HCT116 (cell line): ENCODE measurements around the gene UQCRHL. TPM values are rescaled to one million over a fixed set of nuclear protein-coding genes. Genes with fewer than 3 reads are reported as not detected.
A peak's percentile ranks its signal among the peaks of the same experiment; 100 is the strongest.

Experiments
- ATAC-seq: fragments of 200-7000 bp; cut with Tn5 transposase; 2 replicates; pipeline ENCODE4 v1.9.1; 2020; ENCODE audit warnings: mild to moderate bottlenecking, moderate library complexity
- BruUV-seq: library from RNA; stranded (reverse); fragments of 400-500 nt; replicated peaks from 2 replicates; lab custom pipeline; 2021; lab: Mats Ljungman, UMichigan
- CTCF ChIA-PET: fragments of 300-600 bp; sonication (Branson Sonifier 250); formaldehyde crosslinking; loops from one replicate; lab custom pipeline; 2021; ENCODE audit warnings: antibody characterized with exemption; lab: Charles Lee
- POLR2A ChIA-PET: fragments of 300-600, 350-600 bp; sonication (Branson Sonifier 250); formaldehyde crosslinking; loops from one replicate; lab custom pipeline; 2021; ENCODE audit warnings: antibody characterized with exemption; lab: Charles Lee
- RAD21 ChIA-PET, 2 experiments: fragments of 300-600 bp; sonication (Branson Sonifier 250); formaldehyde crosslinking; loops; one replicate each; lab custom pipeline; 2023; ENCODE audit warnings: low total read pairs in 2 of 2; ENCODE audit not compliant: uncharacterized antibody in 2 of 2, unreplicated experiment in 2 of 2, low non-redundant PET in 1 of 2; lab: Charles Lee
- DNase-seq: peaks from one replicate; pipeline ENCODE4 v3.0.0-alpha.2; 2010; ENCODE audit warnings: low read depth, low spot score
- H2AFZ ChIP-seq: fragments of 200-600 bp; shearing (Covaris generic), sonication (generic); 2 replicates; pipeline ENCODE4 v1.6.1; 2017; ENCODE audit warnings: low read depth, mixed run types, mixed read lengths, antibody characterized with exemption, low read length; ENCODE audit not compliant: poor library complexity, severe bottlenecking
- H3K27ac ChIP-seq: 2 replicates; pipeline ENCODE4 v1.5.1; 2012; ENCODE audit warnings: low read depth, low read length
- H3K27me3 ChIP-seq: fragments of 200-600 bp; sonication (generic); 2 replicates; pipeline ENCODE4 v1.6.1; 2016; ENCODE audit warnings: mixed run types, low read length, mixed read lengths; ENCODE audit not compliant: insufficient read depth
- H3K36me3 ChIP-seq, 2 experiments: fragments of 200-500 bp in 1 of 2; fragments of 200-600 bp in 1 of 2; sonication (Bioruptor generic) in 1 of 2; sonication (generic) in 1 of 2; 2 replicates each; pipeline versions ENCODE4 v1.5.1 to v1.6.1; 2014 to 2016; ENCODE audit warnings: low read length in 2 of 2, inconsistent platforms in 1 of 2, mixed read lengths in 1 of 2, mixed run types in 1 of 2; ENCODE audit not compliant: insufficient read depth in 2 of 2, control insufficient read depth in 1 of 2
- H3K4me1 ChIP-seq, 2 experiments: fragments of 200-600 bp in 1 of 2; sonication (generic) in 1 of 2; 2 replicates each; pipeline versions ENCODE4 v1.5.1 to v1.6.1; 2012 to 2017; ENCODE audit warnings: low read length in 2 of 2, inconsistent platforms in 1 of 2, mild to moderate bottlenecking in 1 of 2, mixed read lengths in 1 of 2, mixed run types in 1 of 2, moderate library complexity in 1 of 2; ENCODE audit not compliant: insufficient read depth in 2 of 2, control insufficient read depth in 1 of 2
- H3K4me2 ChIP-seq: fragments of 200-600 bp; sonication (generic); 2 replicates; pipeline ENCODE4 v1.6.1; 2017; ENCODE audit warnings: mixed run types, low read length, mixed read lengths
- H3K4me3 ChIP-seq, 2 experiments: fragments of 200-600 bp in 1 of 2; sonication (generic) in 1 of 2; replicated peaks in 1 of 2; 2 replicates each; pipeline ENCODE4 v1.5.1; 2011 to 2016; ENCODE audit warnings: low read length in 2 of 2, control low read depth in 1 of 2, low read depth in 1 of 2, mild to moderate bottlenecking in 1 of 2, mixed read lengths in 1 of 2, mixed run types in 1 of 2
- H3K79me2 ChIP-seq: fragments of 200-600 bp; sonication (generic); 2 replicates; pipeline ENCODE4 v1.6.1; 2017; ENCODE audit warnings: mild to moderate bottlenecking, mixed run types, low read length, moderate library complexity, mixed read lengths; ENCODE audit not compliant: insufficient read depth
- H3K9ac ChIP-seq: fragments of 200-600 bp; sonication (generic); 2 replicates; pipeline ENCODE4 v1.6.1; 2016; ENCODE audit warnings: low read length, mixed read lengths
- H3K9me2 ChIP-seq: fragments of 200-600 bp; sonication (generic), shearing (Covaris generic); 2 replicates; pipeline ENCODE4 v1.6.1; 2017; ENCODE audit warnings: mixed run types, mild to moderate bottlenecking, moderate library complexity; ENCODE audit not compliant: insufficient read depth
- H3K9me3 ChIP-seq, 2 experiments: fragments of 200-500 bp in 1 of 2; fragments of 200-600 bp in 1 of 2; sonication (Bioruptor generic) in 1 of 2; sonication (generic) in 1 of 2; 2 replicates each; pipeline ENCODE4 v1.6.1; 2014 to 2017; ENCODE audit warnings: low read length in 2 of 2, mixed read lengths in 2 of 2, inconsistent platforms in 1 of 2, low read depth in 1 of 2, mild to moderate bottlenecking in 1 of 2, mixed run types in 1 of 2, moderate library complexity in 1 of 2; ENCODE audit not compliant: control insufficient read depth in 1 of 2, insufficient read depth in 1 of 2
- H4K20me1 ChIP-seq: fragments of 200-600 bp; sonication (generic), shearing (Covaris generic); 2 replicates; pipeline ENCODE4 v1.6.1; 2017; ENCODE audit warnings: mixed run types, mild to moderate bottlenecking, moderate library complexity; ENCODE audit not compliant: insufficient read depth
- CBX3 ChIP-seq: IDR thresholded peaks from 2 replicates; pipeline ENCODE4 v1.6.1; 2012; ENCODE audit warnings: low read depth
- EZH2 ChIP-seq: fragments of 200-600 bp; sonication (generic); IDR thresholded peaks from 2 replicates; pipeline ENCODE4 v1.6.1; 2017; ENCODE audit warnings: antibody characterized with exemption, mixed run types
- FOSL1 ChIP-seq: IDR thresholded peaks from 2 replicates; pipeline ENCODE4 v1.6.1; 2012; ENCODE audit warnings: low read depth
- TCF7L2 ChIP-seq: IDR thresholded peaks from 2 replicates; pipeline ENCODE4 v1.7.0; 2011; ENCODE audit warnings: borderline replicate concordance, inconsistent platforms; ENCODE audit not compliant: insufficient read depth, insufficient read length; ENCODE audit errors: extremely low read depth
- YY1 ChIP-seq: IDR thresholded peaks from 2 replicates; pipeline ENCODE4 v1.6.1; 2011; ENCODE audit warnings: low read length, low read depth, moderate library complexity, mild to moderate bottlenecking; ENCODE audit not compliant: insufficient replicate concordance; ENCODE audit errors: extremely low read depth
- intact Hi-C: fragments of 100-400 bp; cut with micrococcal nuclease; formaldehyde crosslinking; loops from 2 replicates; pipeline ENCODE4 v1.10.0; 2022
- total RNA-seq: library from RNA; stranded (reverse); gene quantifications from one replicate; pipeline ENCODE4 v1.2.1, GENCODE V29; 2021; ENCODE audit not compliant: unreplicated experiment
- TF ChIP-seq, protein P1 (sequence below), 3 experiments: fragments of 200-600 bp in 1 of 3; sonication (generic) in 1 of 3; IDR thresholded peaks in 2 of 3; conservative IDR thresholded peaks in 1 of 3; 2 replicates each; pipeline ENCODE4 v1.5.1; 2012 to 2017; ENCODE audit warnings: low read depth in 2 of 3, low read length in 2 of 3, antibody characterized with exemption in 1 of 3, borderline replicate concordance in 1 of 3, control low read depth in 1 of 3, mild to moderate bottlenecking in 1 of 3, mixed read lengths in 1 of 3, mixed run types in 1 of 3, moderate library complexity in 1 of 3; ENCODE audit not compliant: insufficient read depth in 1 of 3
- TF ChIP-seq, protein P2 (sequence below): IDR thresholded peaks from 2 replicates; pipeline ENCODE4 v1.6.1; 2011; ENCODE audit warnings: mild to moderate bottlenecking, low read length, moderate library complexity; ENCODE audit not compliant: insufficient replicate concordance; ENCODE audit errors: extremely low read depth
- TF ChIP-seq, protein P3 (sequence below): IDR thresholded peaks from 2 replicates; pipeline ENCODE4 v1.6.1; 2012; ENCODE audit warnings: low read depth

Gene UQCRHL
- total RNA-seq, 1 experiment from 2014 or later: 2.5 TPM

DNA sequence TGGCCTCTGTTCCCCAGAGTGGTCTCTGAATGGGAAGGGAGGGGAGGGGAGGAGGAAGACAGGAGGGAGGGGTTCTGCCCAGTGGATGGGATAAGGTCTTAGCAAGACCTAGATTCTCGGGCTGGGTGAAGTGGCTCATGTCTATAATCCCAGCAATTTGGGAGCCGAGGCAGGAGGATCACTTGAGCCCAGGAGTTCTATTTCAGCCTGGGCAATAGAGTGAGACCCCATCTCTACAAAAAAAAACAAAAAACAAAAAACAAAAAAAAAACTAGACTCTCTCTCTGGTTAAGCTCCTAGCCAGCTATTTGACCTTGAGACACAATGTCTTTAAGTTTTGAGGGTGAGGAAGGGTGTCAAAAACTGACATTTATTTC is 11.4 kb downstream of the UQCRHL start:
- TF ChIP-seq, protein P1, sequence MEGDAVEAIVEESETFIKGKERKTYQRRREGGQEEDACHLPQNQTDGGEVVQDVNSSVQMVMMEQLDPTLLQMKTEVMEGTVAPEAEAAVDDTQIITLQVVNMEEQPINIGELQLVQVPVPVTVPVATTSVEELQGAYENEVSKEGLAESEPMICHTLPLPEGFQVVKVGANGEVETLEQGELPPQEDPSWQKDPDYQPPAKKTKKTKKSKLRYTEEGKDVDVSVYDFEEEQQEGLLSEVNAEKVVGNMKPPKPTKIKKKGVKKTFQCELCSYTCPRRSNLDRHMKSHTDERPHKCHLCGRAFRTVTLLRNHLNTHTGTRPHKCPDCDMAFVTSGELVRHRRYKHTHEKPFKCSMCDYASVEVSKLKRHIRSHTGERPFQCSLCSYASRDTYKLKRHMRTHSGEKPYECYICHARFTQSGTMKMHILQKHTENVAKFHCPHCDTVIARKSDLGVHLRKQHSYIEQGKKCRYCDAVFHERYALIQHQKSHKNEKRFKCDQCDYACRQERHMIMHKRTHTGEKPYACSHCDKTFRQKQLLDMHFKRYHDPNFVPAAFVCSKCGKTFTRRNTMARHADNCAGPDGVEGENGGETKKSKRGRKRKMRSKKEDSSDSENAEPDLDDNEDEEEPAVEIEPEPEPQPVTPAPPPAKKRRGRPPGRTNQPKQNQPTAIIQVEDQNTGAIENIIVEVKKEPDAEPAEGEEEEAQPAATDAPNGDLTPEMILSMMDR (IDR thresholded peaks at IDR 0.05 in 2 of 3, conservative IDR thresholded peaks at IDR 0.05 in 1 of 3; ENCODE audit: borderline replicate concordance in 1 of 3, insufficient read depth in 1 of 3, low read depth in 2 of 3, low read length in 2 of 3): no peak
- TF ChIP-seq, protein P2, sequence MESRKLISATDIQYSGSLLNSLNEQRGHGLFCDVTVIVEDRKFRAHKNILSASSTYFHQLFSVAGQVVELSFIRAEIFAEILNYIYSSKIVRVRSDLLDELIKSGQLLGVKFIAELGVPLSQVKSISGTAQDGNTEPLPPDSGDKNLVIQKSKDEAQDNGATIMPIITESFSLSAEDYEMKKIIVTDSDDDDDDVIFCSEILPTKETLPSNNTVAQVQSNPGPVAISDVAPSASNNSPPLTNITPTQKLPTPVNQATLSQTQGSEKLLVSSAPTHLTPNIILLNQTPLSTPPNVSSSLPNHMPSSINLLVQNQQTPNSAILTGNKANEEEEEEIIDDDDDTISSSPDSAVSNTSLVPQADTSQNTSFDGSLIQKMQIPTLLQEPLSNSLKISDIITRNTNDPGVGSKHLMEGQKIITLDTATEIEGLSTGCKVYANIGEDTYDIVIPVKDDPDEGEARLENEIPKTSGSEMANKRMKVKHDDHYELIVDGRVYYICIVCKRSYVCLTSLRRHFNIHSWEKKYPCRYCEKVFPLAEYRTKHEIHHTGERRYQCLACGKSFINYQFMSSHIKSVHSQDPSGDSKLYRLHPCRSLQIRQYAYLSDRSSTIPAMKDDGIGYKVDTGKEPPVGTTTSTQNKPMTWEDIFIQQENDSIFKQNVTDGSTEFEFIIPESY: no peak
- TF ChIP-seq, protein P3, sequence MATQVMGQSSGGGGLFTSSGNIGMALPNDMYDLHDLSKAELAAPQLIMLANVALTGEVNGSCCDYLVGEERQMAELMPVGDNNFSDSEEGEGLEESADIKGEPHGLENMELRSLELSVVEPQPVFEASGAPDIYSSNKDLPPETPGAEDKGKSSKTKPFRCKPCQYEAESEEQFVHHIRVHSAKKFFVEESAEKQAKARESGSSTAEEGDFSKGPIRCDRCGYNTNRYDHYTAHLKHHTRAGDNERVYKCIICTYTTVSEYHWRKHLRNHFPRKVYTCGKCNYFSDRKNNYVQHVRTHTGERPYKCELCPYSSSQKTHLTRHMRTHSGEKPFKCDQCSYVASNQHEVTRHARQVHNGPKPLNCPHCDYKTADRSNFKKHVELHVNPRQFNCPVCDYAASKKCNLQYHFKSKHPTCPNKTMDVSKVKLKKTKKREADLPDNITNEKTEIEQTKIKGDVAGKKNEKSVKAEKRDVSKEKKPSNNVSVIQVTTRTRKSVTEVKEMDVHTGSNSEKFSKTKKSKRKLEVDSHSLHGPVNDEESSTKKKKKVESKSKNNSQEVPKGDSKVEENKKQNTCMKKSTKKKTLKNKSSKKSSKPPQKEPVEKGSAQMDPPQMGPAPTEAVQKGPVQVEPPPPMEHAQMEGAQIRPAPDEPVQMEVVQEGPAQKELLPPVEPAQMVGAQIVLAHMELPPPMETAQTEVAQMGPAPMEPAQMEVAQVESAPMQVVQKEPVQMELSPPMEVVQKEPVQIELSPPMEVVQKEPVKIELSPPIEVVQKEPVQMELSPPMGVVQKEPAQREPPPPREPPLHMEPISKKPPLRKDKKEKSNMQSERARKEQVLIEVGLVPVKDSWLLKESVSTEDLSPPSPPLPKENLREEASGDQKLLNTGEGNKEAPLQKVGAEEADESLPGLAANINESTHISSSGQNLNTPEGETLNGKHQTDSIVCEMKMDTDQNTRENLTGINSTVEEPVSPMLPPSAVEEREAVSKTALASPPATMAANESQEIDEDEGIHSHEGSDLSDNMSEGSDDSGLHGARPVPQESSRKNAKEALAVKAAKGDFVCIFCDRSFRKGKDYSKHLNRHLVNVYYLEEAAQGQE: no peak
- TF ChIP-seq CBX3 (no peak), YY1 (no peak), FOSL1 (no peak), EZH2 (no peak), TCF7L2 (no peak)
- Histone ChIP-seq H3K4me2 (peak overlapping the region; percentile 80), H3K9ac (peak overlapping the region; percentile 59), H4K20me1 (no peaks in the 10 kb centered on the region), H3K27ac (peak overlapping the region; percentile 84), H3K79me2 (no peaks in the 10 kb centered on the region), H3K9me2 (no peaks in the 10 kb centered on the region), H3K4me1 (peaks cover 67 to 93% of the 10 kb centered on the region in 2 experiments), H3K9me3 (no peaks in the 10 kb centered on the region), H3K27me3 (no peaks in the 10 kb centered on the region), H3K36me3 (no peaks in the 10 kb centered on the region), H3K4me3 (peak overlapping the region in 1 of 2 experiments; percentile 8; a peak in 1 of 4 replicates), H2AFZ (peak overlapping the region; percentile 83)
- ChIA-PET CTCF (interaction anchor here (1.2 kb wide), 1 partner anchor 15 kb away, joined by 3 read pairs; no protein-coding TSS in a partner anchor), POLR2A (interaction anchor here (0.7 to 1.5 kb wide), 7 partner anchors 8 to 95 kb away, joined by 3 to 6 read pairs (median 3); no protein-coding TSS in a partner anchor), RAD21 (interaction anchor here in 1 of 2 experiments (1.2 kb wide), 1 partner anchor 19 kb away, joined by 3 read pairs; no protein-coding TSS in a partner anchor)
- ATAC-seq: no peak
- intact Hi-C loops: no loop called here
- DNase-seq: no peak
- no TSS peak for BruUV-seq
